K562 (cell line): ENCODE measurements around the gene STX18. TPM values are rescaled to one million over a fixed set of nuclear protein-coding genes. Genes with fewer than 3 reads are reported as not detected.

Source experiments
- ATAC-seq: fragments of 200-7000 bp; cut with Tn5 transposase; 3 replicates; pipeline ENCODE4 v1.9.1; 2020; ENCODE audit warnings: moderate library complexity
- BruUV-seq: library from RNA; stranded (reverse); fragments of 400-500 nt; replicated peaks from 2 replicates; lab custom pipeline; 2021; lab: Mats Ljungman, UMichigan
- CTCF ChIA-PET: fragments of 300-600 bp; formaldehyde crosslinking; extraction: SDS; loops from one replicate; lab custom pipeline; 2021; ENCODE audit warnings: low intra/inter-chr PET ratio; lab: Yijun Ruan, JAX
- POLR2A ChIA-PET: fragments of 300-600, 350-650 bp; sonication (Branson Sonifier 250); formaldehyde crosslinking; extraction: SDS; loops from one replicate; lab custom pipeline; 2021; ENCODE audit warnings: antibody characterized with exemption, inconsistent platforms; lab: Yijun Ruan, JAX
- DNase-seq, 4 experiments: peaks; one replicate each; pipeline versions ENCODE4 v3.0.0 to v3.0.0-alpha.2; 2011 to 2018; ENCODE audit warnings: low spot score in 3 of 4, mixed read lengths in 3 of 4; ENCODE audit errors: extremely low read depth in 1 of 4
- FAIRE-seq: peaks from 2 replicates; lab custom pipeline; 2011; peaks lifted over from hg19 to GRCh38; lab: Jason Lieb, UNC
- H2AFZ ChIP-seq: 2 replicates; pipeline ENCODE4 v1.6.0; 2011; ENCODE audit warnings: low read depth, low read length, control low read depth, inconsistent platforms
- H3K27ac ChIP-seq: fragments of 200-600 bp; 3 replicates; pipeline ENCODE4 v1.8.0; 2011; ENCODE audit warnings: low read depth, mild to moderate bottlenecking, control low read depth, inconsistent platforms, low read length, moderate library complexity, mixed read lengths; ENCODE audit errors: extremely low read depth
- H3K27me3 ChIP-seq, 2 experiments: fragments of 300-600 bp in 1 of 2; 2 replicates in 1 of 2; 3 replicates in 1 of 2; pipeline versions ENCODE4 v1.6.0 to v1.8.0; 2011; ENCODE audit warnings: inconsistent platforms in 2 of 2, low read length in 2 of 2, mild to moderate bottlenecking in 1 of 2, mixed read lengths in 1 of 2, moderate library complexity in 1 of 2; ENCODE audit not compliant: control insufficient read depth in 2 of 2, insufficient read depth in 2 of 2
- H3K36me3 ChIP-seq: fragments of 300-600 bp; 3 replicates; pipeline ENCODE4 v1.8.0; 2011; ENCODE audit warnings: mild to moderate bottlenecking, low read length, inconsistent platforms; ENCODE audit not compliant: control insufficient read depth, insufficient read depth
- H3K4me1 ChIP-seq, 2 experiments: fragments of 200-600 bp in 1 of 2; replicated peaks in 1 of 2; 2 replicates in 1 of 2; 3 replicates in 1 of 2; pipeline versions ENCODE4 v1.5.1 to v1.8.0; 2011; ENCODE audit warnings: inconsistent platforms in 2 of 2, low read length in 2 of 2, mild to moderate bottlenecking in 1 of 2, mixed read lengths in 1 of 2, moderate library complexity in 1 of 2; ENCODE audit not compliant: control insufficient read depth in 2 of 2, insufficient read depth in 2 of 2
- H3K4me2 ChIP-seq: 2 replicates; pipeline ENCODE4 v1.6.1; 2011; ENCODE audit warnings: low read length, control low read depth, inconsistent platforms, mixed read lengths; ENCODE audit not compliant: insufficient read depth
- H3K4me3 ChIP-seq: fragments of 200-600 bp; sonication (generic), shearing (Covaris generic); 2 replicates; pipeline ENCODE4 v1.5.1; 2016; ENCODE audit warnings: control low read depth, inconsistent platforms
- H3K79me2 ChIP-seq: fragments of 200-600 bp; 3 replicates; pipeline ENCODE4 v1.8.0; 2011; ENCODE audit warnings: low read length, inconsistent platforms; ENCODE audit not compliant: control insufficient read depth, insufficient read depth
- H3K9ac ChIP-seq, 2 experiments: 2 replicates each; pipeline versions ENCODE4 v1.6.0 to v1.6.1; 2011; ENCODE audit warnings: low read depth in 2 of 2, low read length in 2 of 2, control low read depth in 1 of 2, inconsistent platforms in 1 of 2, mild to moderate bottlenecking in 1 of 2, mixed read lengths in 1 of 2; ENCODE audit not compliant: insufficient read depth in 1 of 2
- H3K9me1 ChIP-seq: one replicate; pipeline ENCODE4 v1.6.0; 2011; ENCODE audit warnings: inconsistent platforms, mild to moderate bottlenecking, low read length, moderate library complexity; ENCODE audit not compliant: control insufficient read depth, insufficient read depth
- H3K9me3 ChIP-seq: replicated peaks from 2 replicates; pipeline ENCODE4 v1.5.1; 2011; ENCODE audit warnings: low read depth, low read length, inconsistent platforms; ENCODE audit not compliant: control insufficient read depth, insufficient read depth
- H4K20me1 ChIP-seq: replicated peaks from 2 replicates; pipeline ENCODE4 v1.6.1; 2011; ENCODE audit warnings: low read length, inconsistent platforms, mixed read lengths; ENCODE audit not compliant: control insufficient read depth, insufficient read depth
- MTA3 ChIP-seq: fragments of 450-650 bp; formaldehyde crosslinking; IDR thresholded peaks from 2 replicates; pipeline ENCODE4 v1.6.1; 2017; ENCODE audit warnings: mild to moderate bottlenecking, borderline replicate concordance
- TRIM28 ChIP-seq: fragments of 450-650 bp; IDR thresholded peaks from 2 replicates; pipeline ENCODE4 v1.6.1; 2017
- WGBS: fragments of 100-300 bp; shearing (Covaris generic); methylation state at CpG from one replicate; pipeline ENCODE4 v1.1.6; 2016; ENCODE audit warnings: low coverage, mixed read lengths; ENCODE audit not compliant: insufficient coverage; ENCODE audit errors: missing lambda C conversion rate; 5-methylcytosine and 5-hydroxymethylcytosine counted together
- in situ Hi-C: fragments of 300-500 bp; cut with MboI; formaldehyde crosslinking; loops from 4 replicates; pipeline ENCODE4 v1.15.0; 2018; ENCODE audit warnings: inconsistent platforms, mixed read lengths
- intact Hi-C: fragments of 100-400 bp; cut with micrococcal nuclease; formaldehyde crosslinking; loops from 2 replicates; pipeline ENCODE4 v1.14.2; 2022
- polyA plus RNA-seq, 8 experiments: library from polyadenylated mRNA; depleted of rRNA in 4 of 8; stranded (reverse) in 5 of 8; unstranded in 3 of 8; fragments of >200 nt; fragmentation: Nextera tagmentation in 2 of 8; fragmentation: Illumina TruSeq in 1 of 8; extraction: Ambion mirVana in 2 of 8; extraction: Trizol in 1 of 8; gene quantifications; 2 replicates each; pipeline versions ENCODE4 v1.2.1 to v1.2.3, GENCODE V29; 2011 to 2014; ENCODE audit warnings: inconsistent platforms in 1 of 8, missing spikeins in 1 of 8
- total RNA-seq, 7 experiments: library from RNA; depleted of rRNA in 6 of 7; stranded (reverse); fragments of >200 nt in 6 of 7; fragmentation: Illumina TruSeq in 2 of 7; extraction: Trizol in 2 of 7; gene quantifications; 2 replicates each; pipeline versions ENCODE4 v1.2.1 to v1.2.3, GENCODE V29; 2011 to 2021; ENCODE audit warnings: low replicate concordance in 1 of 7
- TF ChIP-seq, protein P1 (sequence below), 2 experiments: fragments of 450-650 bp in 1 of 2; sonication (generic) in 1 of 2; formaldehyde crosslinking in 1 of 2; IDR thresholded peaks; 2 replicates each; pipeline versions ENCODE4 v1.7.1 to v1.9.0; 2016 to 2022; ENCODE audit warnings: inconsistent platforms in 1 of 2, mild to moderate bottlenecking in 1 of 2, missing genetic modification reagents in 1 of 2

Gene STX18
- total and polyA plus RNA-seq, 9 of the 15 experiments (the other 6 are each of a cell fraction or from before 2014, with no cell fraction given), result 6.2 to 41.7 (median 22.7) TPM

DNA sequence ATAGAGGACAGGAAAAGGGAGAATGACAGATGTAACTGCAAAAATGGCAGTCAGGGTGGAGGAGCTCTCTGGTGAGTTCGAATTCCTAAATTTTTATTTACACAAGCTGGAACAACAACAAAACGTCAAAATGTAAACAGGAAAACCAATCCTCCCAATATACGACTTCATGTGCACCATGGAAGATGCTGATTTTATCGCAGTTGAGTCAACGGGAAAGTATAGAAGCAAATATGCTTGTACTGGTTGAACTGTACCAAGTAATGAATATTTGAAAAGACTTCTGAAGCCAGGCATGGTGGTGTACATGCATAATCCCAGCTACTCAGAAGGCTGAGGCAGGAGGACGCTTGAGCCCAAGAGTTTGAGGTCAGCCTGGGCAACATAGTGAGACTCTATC, 15.4 kb downstream of the STX18 start:
- Histone ChIP-seq H4K20me1 (no peaks in the 10 kb centered on the region; the same call in none of the 2 replicates), H3K9ac (no peak overlapping the region), H3K27ac (no peak overlapping the region), H3K4me2 (no peak overlapping the region), H3K9me1 (no peaks in the 10 kb centered on the region), H2AFZ (no peak overlapping the region), H3K9me3 (no peaks in the 10 kb centered on the region), H3K4me3 (no peak overlapping the region), H3K27me3 (no peaks in the 10 kb centered on the region), H3K36me3 (no peaks in the 10 kb centered on the region; the same call in 2 of the 3 replicates)
- no peak for DNase-seq
- CTCF ChIA-PET, result no interaction called here
- no TSS peak for BruUV-seq
- no peak for FAIRE-seq
- POLR2A ChIA-PET, result no interaction called here
- in situ Hi-C loops, result no loop called here
- TF ChIP-seq MTA3 (no peak), TRIM28 (no peak)
- TF ChIP-seq, protein P1, sequence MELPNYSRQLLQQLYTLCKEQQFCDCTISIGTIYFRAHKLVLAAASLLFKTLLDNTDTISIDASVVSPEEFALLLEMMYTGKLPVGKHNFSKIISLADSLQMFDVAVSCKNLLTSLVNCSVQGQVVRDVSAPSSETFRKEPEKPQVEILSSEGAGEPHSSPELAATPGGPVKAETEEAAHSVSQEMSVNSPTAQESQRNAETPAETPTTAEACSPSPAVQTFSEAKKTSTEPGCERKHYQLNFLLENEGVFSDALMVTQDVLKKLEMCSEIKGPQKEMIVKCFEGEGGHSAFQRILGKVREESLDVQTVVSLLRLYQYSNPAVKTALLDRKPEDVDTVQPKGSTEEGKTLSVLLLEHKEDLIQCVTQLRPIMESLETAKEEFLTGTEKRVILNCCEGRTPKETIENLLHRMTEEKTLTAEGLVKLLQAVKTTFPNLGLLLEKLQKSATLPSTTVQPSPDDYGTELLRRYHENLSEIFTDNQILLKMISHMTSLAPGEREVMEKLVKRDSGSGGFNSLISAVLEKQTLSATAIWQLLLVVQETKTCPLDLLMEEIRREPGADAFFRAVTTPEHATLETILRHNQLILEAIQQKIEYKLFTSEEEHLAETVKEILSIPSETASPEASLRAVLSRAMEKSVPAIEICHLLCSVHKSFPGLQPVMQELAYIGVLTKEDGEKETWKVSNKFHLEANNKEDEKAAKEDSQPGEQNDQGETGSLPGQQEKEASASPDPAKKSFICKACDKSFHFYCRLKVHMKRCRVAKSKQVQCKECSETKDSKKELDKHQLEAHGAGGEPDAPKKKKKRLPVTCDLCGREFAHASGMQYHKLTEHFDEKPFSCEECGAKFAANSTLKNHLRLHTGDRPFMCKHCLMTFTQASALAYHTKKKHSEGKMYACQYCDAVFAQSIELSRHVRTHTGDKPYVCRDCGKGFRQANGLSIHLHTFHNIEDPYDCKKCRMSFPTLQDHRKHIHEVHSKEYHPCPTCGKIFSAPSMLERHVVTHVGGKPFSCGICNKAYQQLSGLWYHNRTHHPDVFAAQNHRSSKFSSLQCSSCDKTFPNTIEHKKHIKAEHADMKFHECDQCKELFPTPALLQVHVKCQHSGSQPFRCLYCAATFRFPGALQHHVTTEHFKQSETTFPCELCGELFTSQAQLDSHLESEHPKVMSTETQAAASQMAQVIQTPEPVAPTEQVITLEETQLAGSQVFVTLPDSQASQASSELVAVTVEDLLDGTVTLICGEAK (IDR thresholded peaks at IDR 0.05), result no peak
- TF ChIP-seq, protein P1 (CRISPR knock-in tag; IDR thresholded peaks at IDR 0.05), result no peak
- TF ChIP-seq, all 486 proteins: peak for 0
- 70% methylated on average over 6 of the region's 6 CpGs for WGBS
- H3K4me1 ChIP-seq, result no peaks in the 10 kb centered on the region
- no peak for ATAC-seq
- intact Hi-C loops, result no loop called here
- peaks cover 4% of the 10 kb centered on the region; the same call in 1 of the 3 replicates for H3K79me2 ChIP-seq
